Memory B cell (primary cell): Measurements from ENCODE around the gene THBS3.
"Not testable (repeated sequence)": the region's sequence is repeated elsewhere in the genome, so short reads cannot be mapped to it uniquely, and the experiment has no call there.

Experiments used
- ATAC-seq: fragments of 150-1000 bp; cut with Tn5 transposase; 2 replicates; pipeline ENCODE4 v1.10.0; 2021; ENCODE audit warnings: low read depth, mild to moderate bottlenecking, moderate library complexity
- DNase-seq, 2 donors: peaks; one replicate each; pipeline ENCODE4 v3.0.0; 2022; ENCODE audit warnings: low spot score in 2 of 2
- H3K27ac Mint-ChIP-seq: one replicate; pipeline ENCODE4 v1.8.0; 2022; ENCODE audit warnings: mild to moderate bottlenecking, moderate library complexity, mixed read lengths
- H3K27me3 Mint-ChIP-seq: one replicate; pipeline ENCODE4 v1.8.0; 2022; ENCODE audit warnings: mixed read lengths
- H3K36me3 Mint-ChIP-seq: one replicate; pipeline ENCODE4 v1.8.0; 2022; ENCODE audit warnings: mild to moderate bottlenecking, mixed read lengths
- H3K4me1 Mint-ChIP-seq: one replicate; pipeline ENCODE4 v1.8.0; 2022; ENCODE audit warnings: mixed read lengths
- H3K4me3 Mint-ChIP-seq: one replicate; pipeline ENCODE4 v1.8.0; 2022; ENCODE audit warnings: mild to moderate bottlenecking, moderate library complexity, mixed read lengths
- H3K9me3 Mint-ChIP-seq: one replicate; pipeline ENCODE4 v1.8.0; 2022; ENCODE audit warnings: mixed read lengths

Gene THBS3

DNA sequence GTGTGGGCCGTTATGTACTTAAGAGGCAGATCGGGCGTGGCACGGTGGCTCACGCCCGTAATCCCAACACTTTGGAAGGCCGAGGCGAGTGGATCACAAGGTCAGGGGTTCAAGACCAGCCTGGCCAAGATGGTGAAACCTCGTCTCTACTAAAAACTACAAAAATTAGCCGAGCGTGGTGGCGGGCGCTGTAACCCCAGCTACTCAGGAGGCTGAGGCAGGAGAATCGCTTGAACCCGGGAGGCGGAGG is 13.8 kb downstream of the THBS3 start:
- ATAC-seq, result not testable (repeated sequence)

DNA sequence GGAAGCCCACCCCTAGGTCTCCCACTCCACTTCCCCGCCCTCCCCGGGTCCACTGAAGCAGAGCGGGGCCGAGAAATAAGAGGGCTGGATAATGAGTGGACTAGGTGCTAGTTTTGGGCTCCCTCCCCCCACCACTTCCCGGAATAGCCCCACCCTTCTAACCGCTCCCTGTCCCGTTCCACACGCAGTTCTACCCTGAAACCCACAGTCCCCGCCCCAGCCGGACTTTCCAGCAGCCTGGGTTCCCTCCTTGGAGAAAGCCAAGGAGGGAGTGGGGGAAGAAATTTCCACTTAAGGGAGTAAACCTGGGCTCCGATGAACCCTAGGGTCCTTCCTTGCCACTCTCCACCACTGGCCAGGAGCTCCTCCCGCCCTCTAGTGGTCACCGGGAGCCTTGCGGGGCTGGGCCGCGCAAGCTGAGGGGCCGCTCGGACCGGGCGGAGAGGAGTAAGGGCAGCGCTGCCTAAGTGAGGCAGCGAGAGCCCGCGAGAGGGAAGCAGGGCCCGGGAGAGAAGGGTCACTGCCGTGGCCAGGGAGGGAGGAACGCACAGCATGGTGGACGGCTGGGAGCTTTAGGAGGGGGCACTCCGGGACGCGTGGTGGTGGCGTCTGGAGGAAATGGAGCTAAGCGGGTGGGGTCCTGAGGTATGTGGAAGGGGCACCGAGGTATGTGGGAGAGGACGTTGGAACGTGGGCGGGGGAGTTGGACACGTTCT is 14.3 kb downstream of the THBS3 start:
- Mint-ChIP-seq H3K27me3 (no peaks in the 10 kb centered on the region), H3K9me3 (no peaks in the 10 kb centered on the region), H3K4me3 (peak overlapping the region; percentile 87), H3K27ac (peak overlapping the region; percentile 92), H3K4me1 (peaks cover 22% of the 10 kb centered on the region), H3K36me3 (no peaks in the 10 kb centered on the region)
- DNase-seq (peak; percentile 72 to 86), ATAC-seq (peak; percentile 39)

More for the DNA sequence above, 13.8 kb downstream of the THBS3 start:
- peak overlapping the region; percentile 92 for H3K27ac Mint-ChIP-seq
- H3K27me3 Mint-ChIP-seq, DNase-seq, H3K9me3 Mint-ChIP-seq, H3K36me3 Mint-ChIP-seq: not testable (repeated sequence)
- peak overlapping the region; percentile 87 for H3K4me3 Mint-ChIP-seq
- H3K4me1 Mint-ChIP-seq, result peaks cover 22% of the 10 kb centered on the region

DNA sequence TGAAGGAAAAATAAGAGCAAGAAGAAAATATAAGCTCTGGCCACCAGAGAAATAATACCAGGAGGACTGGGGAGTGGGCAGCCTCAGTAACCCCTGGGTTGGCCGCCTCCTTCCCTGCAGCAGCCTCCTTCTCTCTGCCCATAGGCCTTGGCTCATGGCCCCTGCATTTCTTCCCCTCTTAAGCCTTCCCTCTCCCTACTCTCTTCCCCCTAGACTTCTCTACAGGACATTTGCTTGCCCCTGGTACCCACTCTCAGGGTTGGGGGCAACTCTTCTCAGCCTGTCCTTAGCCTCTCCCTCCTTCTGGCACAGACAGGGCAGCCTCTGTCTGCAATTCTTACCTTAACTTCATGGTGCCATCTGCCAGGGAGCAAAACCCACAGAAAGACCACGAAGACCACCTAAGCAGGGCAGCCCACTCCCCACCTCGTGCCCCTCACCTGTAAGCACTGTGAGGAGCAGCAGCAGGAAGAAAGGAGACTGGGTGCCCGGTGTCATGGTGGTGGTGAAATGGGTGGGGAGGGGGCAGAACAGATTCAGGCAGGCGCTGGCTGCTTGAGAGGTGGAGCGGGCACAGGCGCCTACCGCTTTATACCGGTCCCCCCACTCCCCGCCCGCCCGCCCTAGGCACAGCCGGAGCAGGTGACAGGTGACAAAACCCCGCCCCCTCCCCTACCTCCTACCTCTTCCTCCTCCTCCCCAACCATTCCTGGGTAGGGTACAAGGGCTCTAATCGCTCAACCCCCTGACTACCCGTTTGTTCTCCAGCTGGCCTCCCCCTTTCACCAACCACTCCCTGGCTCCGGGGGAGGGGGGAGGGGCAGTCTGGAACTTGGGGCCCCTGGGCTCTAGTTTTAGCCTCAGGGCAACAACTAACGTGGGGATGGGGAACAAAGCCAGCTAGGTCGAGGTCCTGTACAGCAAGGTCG is 15.1 kb downstream of the THBS3 start:
- Mint-ChIP-seq H3K27ac (peak overlapping the region; percentile 61), H3K27me3 (no peaks in the 10 kb centered on the region), H3K4me1 (peaks cover 27% of the 10 kb centered on the region), H3K4me3 (peak overlapping the region; percentile 87), H3K9me3 (no peaks in the 10 kb centered on the region), H3K36me3 (no peaks in the 10 kb centered on the region)
- ATAC-seq (no peak), DNase-seq (no peak)

DNA sequence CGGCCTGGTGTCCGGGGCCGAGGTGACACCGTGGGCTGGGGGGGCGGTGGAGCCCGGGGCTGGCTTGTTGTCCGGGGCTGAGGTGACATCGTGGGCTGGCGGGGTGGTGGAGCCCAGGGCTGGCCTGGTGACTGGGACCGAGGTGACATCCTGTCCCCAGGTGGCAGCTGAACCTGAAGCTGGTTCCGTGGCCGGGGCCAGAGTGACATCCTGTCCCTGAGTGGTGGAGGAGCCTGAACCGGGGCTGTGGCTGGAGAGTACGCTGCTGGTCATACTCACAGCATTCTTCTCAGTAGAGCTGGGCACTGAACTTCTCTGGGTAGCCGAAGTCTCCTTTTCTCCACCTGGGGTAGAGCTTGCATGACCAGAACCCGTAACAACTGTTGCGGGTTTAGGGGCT is 15.8 kb downstream of the THBS3 start:
- no peaks in the 10 kb centered on the region for H3K36me3 Mint-ChIP-seq
- H3K4me1 Mint-ChIP-seq, result peaks cover 31% of the 10 kb centered on the region
- no peak overlapping the region for H3K4me3 Mint-ChIP-seq
- no peaks in the 10 kb centered on the region for H3K9me3 Mint-ChIP-seq
- ATAC-seq, result no peak
- DNase-seq, result no peak
- H3K27me3 Mint-ChIP-seq, result no peaks in the 10 kb centered on the region
- no peak overlapping the region for H3K27ac Mint-ChIP-seq

DNA sequence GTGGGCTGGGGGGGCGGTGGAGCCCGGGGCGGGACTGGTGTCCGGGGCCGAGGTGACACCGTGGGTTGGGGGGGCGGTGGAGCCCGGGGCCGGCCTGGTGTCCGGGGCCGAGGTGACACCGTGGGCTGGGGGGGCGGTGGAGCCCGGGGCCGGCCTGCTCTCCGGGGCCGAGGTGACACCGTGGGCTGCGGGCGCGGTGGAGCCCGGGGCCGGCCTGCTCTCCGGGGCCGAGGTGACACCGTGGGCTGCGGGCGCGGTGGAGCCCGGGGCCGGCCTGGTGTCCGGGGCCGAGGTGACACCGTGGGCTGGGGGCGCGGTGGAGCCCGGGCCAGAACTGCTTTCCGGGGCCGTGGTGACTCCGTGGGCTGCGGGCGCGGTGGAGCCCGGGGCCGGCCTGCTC is 17.8 kb downstream of the THBS3 start:
- peaks cover 38% of the 10 kb centered on the region for H3K4me1 Mint-ChIP-seq
- not testable (repeated sequence) for H3K36me3 Mint-ChIP-seq, ATAC-seq, H3K4me3 Mint-ChIP-seq, H3K9me3 Mint-ChIP-seq, H3K27ac Mint-ChIP-seq, H3K27me3 Mint-ChIP-seq, DNase-seq

DNA sequence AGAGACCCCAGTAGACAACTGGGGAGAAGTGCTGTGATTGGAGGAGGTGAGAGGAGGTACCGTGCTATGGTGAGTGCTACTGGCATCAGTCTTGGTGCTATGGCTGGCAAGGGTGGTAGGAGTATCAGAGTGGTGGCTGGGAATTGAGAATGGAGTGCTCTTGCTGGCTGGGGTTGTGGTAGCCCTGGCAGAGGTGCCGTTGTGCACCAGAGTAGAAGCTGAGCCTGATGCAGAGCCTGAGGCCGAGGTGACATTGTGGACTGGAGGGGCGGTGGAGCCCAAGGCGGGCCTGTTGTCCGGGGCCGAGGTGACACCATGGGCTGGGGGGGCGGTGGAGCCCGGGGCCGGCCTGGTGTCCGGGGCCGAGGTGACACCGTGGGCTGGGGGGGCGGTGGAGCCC is 19.4 kb downstream of the THBS3 start:
- H3K4me1 Mint-ChIP-seq, result peaks cover 36% of the 10 kb centered on the region
- no peaks in the 10 kb centered on the region for H3K9me3 Mint-ChIP-seq
- ATAC-seq (no peak), DNase-seq (no peak)
- H3K27me3 Mint-ChIP-seq, result no peaks in the 10 kb centered on the region
- no peak overlapping the region for H3K4me3 Mint-ChIP-seq
- peak overlapping the region; percentile 5 for H3K27ac Mint-ChIP-seq
- no peaks in the 10 kb centered on the region for H3K36me3 Mint-ChIP-seq

DNA sequence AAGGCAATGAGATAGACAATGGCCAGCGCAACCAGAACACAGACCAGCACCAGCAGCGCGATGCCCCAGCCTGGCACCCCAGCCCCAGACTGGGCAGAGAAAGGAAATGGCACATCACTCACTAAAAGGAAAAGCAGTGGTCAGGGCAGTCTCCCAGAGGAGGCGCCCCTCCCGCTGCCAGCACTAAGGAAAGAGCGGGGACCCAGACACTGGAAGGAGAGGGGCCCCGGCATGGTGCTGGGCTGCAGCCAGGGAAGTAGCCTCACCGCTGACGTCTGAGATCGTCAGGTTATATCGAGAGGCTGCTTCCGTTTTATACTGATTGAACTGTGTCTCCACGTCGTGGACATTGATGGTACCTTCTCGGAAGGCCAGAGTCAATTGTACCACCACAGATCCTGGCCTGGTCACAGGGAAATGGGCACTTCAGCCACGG is 20.2 kb downstream of the THBS3 start:
- DNase-seq (no peak), ATAC-seq (no peak)
- Mint-ChIP-seq H3K4me1 (peaks cover 36% of the 10 kb centered on the region), H3K4me3 (no peak overlapping the region), H3K27ac (no peak overlapping the region), H3K36me3 (no peaks in the 10 kb centered on the region), H3K9me3 (no peaks in the 10 kb centered on the region), H3K27me3 (no peaks in the 10 kb centered on the region)

DNA sequence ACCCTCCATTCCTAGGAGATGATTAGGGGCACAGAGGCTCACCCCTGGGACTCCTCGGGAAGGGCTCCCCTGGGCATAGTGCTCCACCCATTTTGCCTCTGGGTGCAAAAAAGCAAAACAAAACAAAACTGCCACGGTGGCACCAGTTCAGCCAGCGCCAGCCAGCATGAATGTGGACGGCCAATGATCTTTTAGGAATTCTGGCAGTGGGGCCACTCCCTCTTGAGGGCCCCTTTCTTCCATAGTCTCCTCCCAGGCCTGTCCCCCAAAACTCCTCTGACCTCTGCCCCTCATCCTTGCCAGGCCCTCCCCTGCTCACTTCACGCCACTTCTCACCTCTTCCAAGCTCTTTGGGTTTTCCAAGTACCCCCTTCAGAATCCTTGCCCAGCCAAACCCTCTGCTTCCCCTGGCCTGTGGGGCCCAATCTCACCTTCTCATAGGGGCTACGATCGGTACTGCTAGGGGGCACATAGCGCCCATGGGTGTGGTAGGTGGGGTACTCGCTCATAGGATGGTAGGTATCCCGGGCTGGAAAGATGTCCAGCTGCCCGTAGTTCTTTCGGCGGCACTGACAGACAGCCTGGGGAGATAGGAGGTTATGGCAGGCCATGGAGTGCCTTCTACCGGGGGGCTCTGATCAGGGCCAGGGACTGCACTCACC is 20.8 kb downstream of the THBS3 start:
- ATAC-seq, result no peak
- no peak overlapping the region for H3K27ac Mint-ChIP-seq
- H3K36me3 Mint-ChIP-seq, result no peaks in the 10 kb centered on the region
- DNase-seq, result no peak
- peaks cover 34% of the 10 kb centered on the region for H3K4me1 Mint-ChIP-seq
- H3K4me3 Mint-ChIP-seq, result no peak overlapping the region
- no peaks in the 10 kb centered on the region for H3K27me3 Mint-ChIP-seq
- no peaks in the 10 kb centered on the region for H3K9me3 Mint-ChIP-seq

DNA sequence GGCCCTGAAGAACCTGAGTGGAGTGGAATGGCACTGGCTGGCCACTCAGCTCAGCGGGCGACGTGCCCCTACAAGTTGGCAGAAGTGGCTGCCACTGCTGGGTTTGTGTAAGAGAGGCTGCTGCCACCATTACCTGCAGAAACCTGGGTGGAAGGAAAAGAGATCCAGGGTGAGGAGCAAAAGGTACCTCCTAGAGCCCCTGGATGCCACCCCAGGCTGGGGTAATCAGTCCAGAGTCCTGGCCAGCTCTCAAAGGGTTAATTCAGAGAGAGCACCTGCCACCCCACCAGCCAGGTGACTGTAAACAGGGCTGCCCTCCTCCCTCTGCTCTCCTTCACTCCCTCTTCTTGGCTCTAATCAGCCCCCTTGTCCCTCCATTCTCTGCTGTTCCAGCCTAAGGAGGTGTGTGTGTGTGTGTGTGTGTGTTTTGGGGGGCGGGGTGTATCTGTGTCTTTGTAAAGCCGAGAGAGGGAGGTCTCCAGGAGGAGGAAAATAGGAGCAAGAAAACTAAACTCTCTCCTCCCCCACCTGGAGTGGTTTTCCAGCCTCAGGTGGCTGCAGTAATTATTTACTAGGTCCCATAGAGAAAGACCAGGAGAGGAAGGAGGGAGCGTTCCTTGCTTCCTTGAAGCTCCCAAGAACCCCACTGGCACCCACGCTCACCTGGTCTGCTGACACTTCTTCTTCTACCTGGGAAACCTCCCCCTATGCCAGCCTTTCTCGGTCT is 21.5 kb downstream of the THBS3 start:
- Mint-ChIP-seq H3K9me3 (no peaks in the 10 kb centered on the region), H3K27ac (no peak overlapping the region), H3K4me3 (no peak overlapping the region), H3K4me1 (peaks cover 34% of the 10 kb centered on the region), H3K36me3 (no peaks in the 10 kb centered on the region), H3K27me3 (no peaks in the 10 kb centered on the region)
- ATAC-seq (no peak), DNase-seq (no peak)

DNA sequence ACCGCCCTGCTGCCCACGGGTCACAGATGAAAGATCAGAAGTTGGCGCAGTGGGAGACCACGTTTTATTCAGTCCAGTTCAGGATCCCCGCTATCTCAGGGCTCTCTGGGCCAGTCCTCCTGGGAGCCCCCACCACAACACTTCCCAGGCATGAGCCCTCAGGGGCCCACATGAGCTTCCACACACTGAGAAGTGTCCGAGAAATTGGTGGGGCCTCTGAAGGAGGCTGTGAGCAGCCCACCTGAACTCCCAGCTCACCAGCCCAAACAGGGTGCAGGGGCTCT is 22.0 kb downstream of the THBS3 start:
- Mint-ChIP-seq H3K4me3 (peak overlapping the region; percentile 24), H3K36me3 (no peaks in the 10 kb centered on the region), H3K9me3 (no peaks in the 10 kb centered on the region), H3K4me1 (peaks cover 34% of the 10 kb centered on the region), H3K27me3 (no peaks in the 10 kb centered on the region), H3K27ac (peak overlapping the region; percentile 65)
- DNase-seq, result no peak
- no peak for ATAC-seq

DNA sequence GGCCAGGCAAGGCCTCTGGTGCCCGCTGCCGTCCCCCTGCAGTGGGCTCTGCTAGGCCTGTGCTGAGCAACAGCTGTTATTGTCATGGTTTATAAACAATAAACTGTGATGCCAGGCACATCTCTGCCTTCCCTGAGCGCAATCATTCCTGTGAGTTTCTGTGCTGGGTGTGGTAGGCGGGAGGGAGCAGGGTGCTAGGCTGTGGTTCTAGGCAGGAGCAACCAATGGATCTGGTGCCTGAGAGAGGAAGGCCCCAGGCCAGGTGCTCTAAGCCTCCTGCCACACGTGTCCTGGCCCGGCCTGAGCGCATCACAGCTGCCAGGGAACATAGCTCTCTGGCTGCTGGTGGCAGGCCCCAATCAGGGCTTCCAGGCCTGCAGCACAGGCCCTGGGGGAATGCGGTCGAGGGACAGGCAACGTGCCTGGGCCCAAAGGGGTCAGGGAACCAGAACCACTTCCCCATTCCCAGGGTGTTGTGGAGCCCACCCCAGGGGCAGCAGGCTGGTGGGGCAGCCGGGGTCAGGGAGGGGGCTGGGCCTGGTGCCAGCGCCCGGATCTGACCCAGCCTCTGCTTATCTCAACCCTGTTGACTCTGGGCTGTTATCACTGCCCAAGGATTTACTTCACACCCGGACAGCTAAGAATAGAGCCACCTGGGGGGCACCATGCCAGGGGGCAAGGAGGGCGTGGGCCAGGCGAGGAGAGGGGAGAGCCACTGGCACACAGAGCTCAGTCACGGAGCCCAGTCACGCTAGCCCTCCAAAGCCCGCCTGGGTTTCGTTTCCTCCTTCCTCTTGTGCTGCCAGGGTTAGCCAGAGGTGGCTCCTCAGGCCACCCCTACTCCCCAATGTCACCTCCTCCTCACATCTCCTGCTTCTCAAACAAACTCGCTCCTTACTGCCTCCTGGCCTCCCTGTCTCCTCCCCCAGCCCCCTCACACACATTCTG is 22.6 kb downstream of the THBS3 start:
- no peaks in the 10 kb centered on the region for H3K9me3 Mint-ChIP-seq
- H3K27ac Mint-ChIP-seq, result peak overlapping the region; percentile 65
- peaks cover 34% of the 10 kb centered on the region for H3K4me1 Mint-ChIP-seq

DNA sequence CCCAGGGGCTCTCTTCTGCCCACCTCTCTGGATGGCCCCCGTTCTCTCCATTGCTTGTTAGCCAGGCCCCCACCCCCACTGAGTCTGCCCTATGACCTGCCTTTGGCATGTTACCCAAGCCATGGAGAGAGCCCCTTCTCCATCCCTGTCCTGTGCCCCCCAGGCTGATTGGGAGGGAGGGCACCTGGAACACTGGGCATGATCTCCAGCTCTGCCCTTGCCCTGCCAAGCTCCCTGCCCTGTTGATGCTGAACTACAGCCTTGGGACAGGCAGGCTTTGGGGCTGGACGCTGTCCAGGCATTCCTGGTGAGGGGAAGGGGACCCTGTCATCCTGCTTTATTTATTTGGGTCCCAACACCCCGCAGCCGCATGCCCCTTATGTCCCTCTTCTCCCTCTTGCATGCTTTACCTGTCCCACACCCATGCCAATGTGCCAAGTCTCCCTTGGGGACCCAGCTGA is 23.3 kb downstream of the THBS3 start:
- peak overlapping the region; percentile 65 for H3K27ac Mint-ChIP-seq
- ATAC-seq (no peak), DNase-seq (no peak)
- H3K4me1 Mint-ChIP-seq, result peaks cover 34% of the 10 kb centered on the region
- no peaks in the 10 kb centered on the region for H3K27me3 Mint-ChIP-seq
- H3K4me3 Mint-ChIP-seq, result peak overlapping the region; percentile 49
- no peaks in the 10 kb centered on the region for H3K36me3 Mint-ChIP-seq
- no peaks in the 10 kb centered on the region for H3K9me3 Mint-ChIP-seq

More for the DNA sequence above, 22.6 kb downstream of the THBS3 start:
- H3K36me3 Mint-ChIP-seq, result no peaks in the 10 kb centered on the region
- peak overlapping the region; percentile 24 for H3K4me3 Mint-ChIP-seq
- H3K27me3 Mint-ChIP-seq, result no peaks in the 10 kb centered on the region
- DNase-seq, result peak; percentile 59 to 68
- ATAC-seq, result peak; percentile 97

DNA sequence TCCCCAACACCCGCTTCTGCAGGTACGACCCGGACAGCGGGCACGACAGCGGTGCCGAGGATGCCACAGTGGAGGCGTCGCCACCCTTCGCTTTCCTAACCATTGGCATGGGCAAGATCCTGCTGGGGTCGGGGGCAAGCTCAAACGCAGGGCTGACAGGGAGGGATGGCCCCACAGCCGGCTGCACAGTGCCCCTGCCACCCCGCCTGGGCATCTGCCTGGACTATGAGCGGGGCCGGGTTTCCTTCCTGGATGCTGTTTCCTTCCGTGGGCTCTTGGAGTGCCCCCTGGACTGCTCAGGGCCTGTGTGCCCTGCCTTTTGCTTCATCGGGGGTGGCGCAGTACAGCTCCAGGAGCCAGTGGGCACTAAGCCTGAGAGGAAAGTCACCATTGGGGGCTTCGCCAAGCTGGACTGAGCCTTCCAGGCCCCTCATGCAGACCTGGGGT is 23.9 kb downstream of the THBS3 start:
- peaks cover under 1% of the 10 kb centered on the region for H3K36me3 Mint-ChIP-seq
- peaks cover 34% of the 10 kb centered on the region for H3K4me1 Mint-ChIP-seq
- no peaks in the 10 kb centered on the region for H3K27me3 Mint-ChIP-seq
- no peaks in the 10 kb centered on the region for H3K9me3 Mint-ChIP-seq
- no peak for DNase-seq
- ATAC-seq, result no peak
- H3K4me3 Mint-ChIP-seq, result no peak overlapping the region
- no peak overlapping the region for H3K27ac Mint-ChIP-seq
